SU-DHL-6 (cell line): ENCODE measurements around the gene TRIP4.

Source experiments
- H2AFZ ChIP-seq: fragments of 200-600 bp; sonication (generic); 2 replicates; pipeline ENCODE4 v1.6.1; 2014; ENCODE audit warnings: low read depth, mild to moderate bottlenecking, moderate library complexity, mixed read lengths, antibody characterized with exemption, low read length; ENCODE audit not compliant: severe bottlenecking
- H3F3A ChIP-seq: fragments of 200-600 bp; shearing (Covaris generic); 2 replicates; pipeline ENCODE4 v1.6.0; 2016; ENCODE audit warnings: antibody characterized with exemption, mild to moderate bottlenecking; ENCODE audit not compliant: insufficient read depth
- H3K27ac ChIP-seq: fragments of 200-600 bp; sonication (generic); 2 replicates; pipeline ENCODE4 v1.5.1; 2016; ENCODE audit warnings: low read depth, mild to moderate bottlenecking, low read length, moderate library complexity, mixed read lengths
- H3K27me3 ChIP-seq: fragments of 200-600 bp; sonication (generic), shearing (Covaris generic); 2 replicates; pipeline ENCODE4 v1.6.0; 2014; ENCODE audit warnings: mild to moderate bottlenecking, low read length
- H3K36me3 ChIP-seq: fragments of 200-600 bp; sonication (generic); 2 replicates; pipeline ENCODE4 v1.6.1; 2014; ENCODE audit warnings: mild to moderate bottlenecking, low read length, mixed read lengths
- H3K4me2 ChIP-seq: fragments of 300-600, 200-600 bp; shearing (Covaris generic), sonication (generic); 2 replicates; pipeline ENCODE4 v1.6.0; 2014; ENCODE audit warnings: low read length, low read depth, mild to moderate bottlenecking; ENCODE audit not compliant: poor library complexity, severe bottlenecking
- H3K4me3 ChIP-seq: fragments of 200-600 bp; sonication (generic); 2 replicates; pipeline ENCODE4 v1.5.1; 2014; ENCODE audit warnings: antibody characterized with exemption, low read length, mild to moderate bottlenecking, mixed read lengths; ENCODE audit not compliant: insufficient read depth, poor library complexity, severe bottlenecking
- H3K79me2 ChIP-seq: fragments of 200-600 bp; sonication (generic); 2 replicates; pipeline ENCODE4 v1.6.1; 2014; ENCODE audit warnings: mild to moderate bottlenecking, low read length, moderate library complexity; ENCODE audit not compliant: insufficient read depth
- H3K9ac ChIP-seq: fragments of 200-600 bp; sonication (generic); 2 replicates; pipeline ENCODE4 v1.7.0; 2014; ENCODE audit warnings: mild to moderate bottlenecking, low read length
- H3K9me2 ChIP-seq: fragments of 200-600 bp; sonication (generic); replicated peaks from 2 replicates; pipeline ENCODE4 v1.6.1; 2014; ENCODE audit warnings: low read length; ENCODE audit not compliant: insufficient read depth
- H3K9me3 ChIP-seq: fragments of 200-600 bp; sonication (generic); 2 replicates; pipeline ENCODE4 v1.6.1; 2014; ENCODE audit warnings: low read length, mixed read lengths; ENCODE audit not compliant: insufficient read depth
- H4K20me1 ChIP-seq: fragments of 200-600 bp; sonication (generic); 2 replicates; pipeline ENCODE4 v1.6.1; 2014; ENCODE audit warnings: low read depth, mild to moderate bottlenecking, antibody characterized with exemption, low read length, moderate library complexity, mixed read lengths
- EZH2phosphoT487 ChIP-seq: fragments of 200-600 bp; sonication (generic), shearing (Covaris generic); conservative IDR thresholded peaks from 2 replicates; pipeline ENCODE4 v1.6.1; 2018; ENCODE audit warnings: mild to moderate bottlenecking, antibody characterized with exemption, low read length, moderate library complexity, mixed read lengths
- TF ChIP-seq, protein P1 (sequence below): fragments of 200-600 bp; sonication (generic); IDR thresholded peaks from one replicate; pipeline ENCODE4 v1.5.1; 2017; ENCODE audit warnings: antibody characterized with exemption, mild to moderate bottlenecking, low read length, moderate library complexity; ENCODE audit not compliant: insufficient read depth, poor library complexity, severe bottlenecking

TRIP4 gene

DNA sequence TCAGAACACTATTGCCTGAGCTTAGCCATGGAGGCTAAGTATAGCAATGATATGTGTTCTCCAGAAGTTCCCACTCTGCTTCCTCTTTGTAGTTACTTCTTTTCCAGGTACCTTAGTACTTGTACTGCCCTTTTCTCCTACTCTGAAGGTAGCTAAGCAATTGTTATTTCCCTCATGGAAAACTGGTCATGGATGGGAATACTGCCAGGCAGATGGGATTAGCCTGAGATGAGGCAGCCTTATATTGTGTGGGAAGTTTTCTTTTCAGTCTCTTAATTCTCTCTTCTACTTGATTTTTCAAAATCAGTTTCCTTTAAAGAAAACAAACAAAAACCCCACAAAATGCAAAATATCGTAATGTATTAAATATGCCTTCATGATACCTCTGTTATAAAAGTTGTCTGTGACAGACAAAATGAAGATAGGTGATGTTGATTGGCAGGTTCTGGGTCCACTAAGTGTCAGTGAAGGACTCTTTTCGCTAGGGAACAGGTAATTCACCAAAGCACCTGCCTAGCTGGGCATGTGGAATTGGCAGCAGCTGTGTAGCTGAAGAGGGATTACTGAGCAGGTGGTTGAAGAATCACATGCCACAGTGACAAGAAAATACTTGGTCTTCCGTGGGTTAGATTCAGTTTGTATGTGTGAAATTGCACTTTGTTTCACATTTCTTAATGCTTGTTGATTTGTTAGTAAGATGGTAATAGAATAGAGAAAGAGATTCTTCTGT lies 76.8 kb downstream of the TRIP4 start:
- Histone ChIP-seq H3K4me2 (no peak overlapping the region), H3K79me2 (peaks cover 70% of the 10 kb centered on the region), H2AFZ (no peak overlapping the region), H3F3A (peaks cover 5% of the 10 kb centered on the region; the same call in 1 of the 2 replicates), H3K36me3 (no peaks in the 10 kb centered on the region), H4K20me1 (peaks cover 5% of the 10 kb centered on the region; the same call in 1 of the 2 replicates), H3K9ac (no peak overlapping the region), H3K27me3 (no peaks in the 10 kb centered on the region), H3K27ac (no peak overlapping the region), H3K9me3 (no peaks in the 10 kb centered on the region), H3K9me2 (no peaks in the 10 kb centered on the region), H3K4me3 (no peak overlapping the region)
- TF ChIP-seq, protein P1, sequence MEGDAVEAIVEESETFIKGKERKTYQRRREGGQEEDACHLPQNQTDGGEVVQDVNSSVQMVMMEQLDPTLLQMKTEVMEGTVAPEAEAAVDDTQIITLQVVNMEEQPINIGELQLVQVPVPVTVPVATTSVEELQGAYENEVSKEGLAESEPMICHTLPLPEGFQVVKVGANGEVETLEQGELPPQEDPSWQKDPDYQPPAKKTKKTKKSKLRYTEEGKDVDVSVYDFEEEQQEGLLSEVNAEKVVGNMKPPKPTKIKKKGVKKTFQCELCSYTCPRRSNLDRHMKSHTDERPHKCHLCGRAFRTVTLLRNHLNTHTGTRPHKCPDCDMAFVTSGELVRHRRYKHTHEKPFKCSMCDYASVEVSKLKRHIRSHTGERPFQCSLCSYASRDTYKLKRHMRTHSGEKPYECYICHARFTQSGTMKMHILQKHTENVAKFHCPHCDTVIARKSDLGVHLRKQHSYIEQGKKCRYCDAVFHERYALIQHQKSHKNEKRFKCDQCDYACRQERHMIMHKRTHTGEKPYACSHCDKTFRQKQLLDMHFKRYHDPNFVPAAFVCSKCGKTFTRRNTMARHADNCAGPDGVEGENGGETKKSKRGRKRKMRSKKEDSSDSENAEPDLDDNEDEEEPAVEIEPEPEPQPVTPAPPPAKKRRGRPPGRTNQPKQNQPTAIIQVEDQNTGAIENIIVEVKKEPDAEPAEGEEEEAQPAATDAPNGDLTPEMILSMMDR = no peak

DNA sequence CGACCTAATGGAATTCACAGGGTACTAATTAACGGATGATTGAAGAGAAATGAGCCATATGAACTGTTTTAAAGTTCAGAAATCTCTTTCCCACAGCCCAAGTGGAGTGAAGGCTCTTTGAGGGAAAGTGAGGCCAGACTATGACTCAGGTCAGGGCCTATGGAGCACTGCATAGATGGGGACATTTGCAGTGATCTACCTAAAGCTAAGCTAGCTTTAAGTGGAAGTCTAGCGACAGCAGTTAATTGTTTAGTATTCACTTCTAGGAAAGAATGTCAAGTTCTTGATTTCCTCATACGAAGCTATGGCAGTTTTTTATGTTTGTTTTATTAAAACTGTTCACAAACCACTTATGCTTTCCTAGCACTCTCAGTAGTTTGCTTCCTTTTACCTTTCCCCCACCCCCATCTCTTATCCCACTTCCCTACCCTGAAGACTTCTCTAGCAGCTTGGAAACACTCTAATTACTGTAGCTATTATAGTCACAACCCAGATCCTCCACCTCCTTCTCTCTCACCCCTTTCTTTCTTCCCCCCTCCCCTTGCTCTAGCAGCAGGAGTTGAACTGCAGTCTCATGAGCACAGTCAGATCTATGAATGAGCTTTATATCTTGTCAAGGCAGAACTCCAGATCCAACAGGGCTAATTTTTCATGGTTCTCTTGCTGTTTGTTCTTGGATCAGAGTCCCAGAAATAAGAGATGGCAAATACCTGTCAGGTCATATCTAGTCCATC lies 78.9 kb downstream of the TRIP4 start:
- H3K4me2 ChIP-seq = no peak overlapping the region
- H4K20me1 ChIP-seq = peaks cover 5% of the 10 kb centered on the region; the same call in 1 of the 2 replicates

DNA sequence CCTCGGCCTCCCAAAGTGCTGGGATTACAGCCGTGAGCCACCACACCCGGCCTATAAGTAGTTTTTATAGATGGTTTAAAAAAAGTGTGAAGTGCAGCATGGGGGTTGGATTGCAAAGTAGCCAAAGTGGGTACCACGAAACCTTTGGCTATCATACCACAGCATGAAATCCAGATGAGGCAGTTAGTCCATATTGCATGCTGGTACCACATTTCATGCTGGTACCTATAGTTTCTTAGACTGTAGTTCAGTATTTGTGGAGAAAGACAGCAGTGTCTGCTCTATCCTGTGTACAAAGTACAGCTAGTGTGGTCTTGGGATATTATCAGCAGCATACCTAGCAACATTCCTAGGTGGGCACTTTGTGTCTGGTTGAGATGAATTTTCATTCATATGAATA lies 84.5 kb downstream of the TRIP4 start:
- no peak for TF ChIP-seq EZH2phosphoT487
- TF ChIP-seq, protein P1 = no peak
- peaks cover 54% of the 10 kb centered on the region for H3K79me2 ChIP-seq
- no peaks in the 10 kb centered on the region for H3K9me2 ChIP-seq
- H3K9ac ChIP-seq = no peak overlapping the region
- H3K27ac ChIP-seq = no peak overlapping the region
- no peaks in the 10 kb centered on the region for H4K20me1 ChIP-seq
- H3K9me3 ChIP-seq = no peaks in the 10 kb centered on the region
- no peak overlapping the region for H3K4me2 ChIP-seq
- no peaks in the 10 kb centered on the region for H3K27me3 ChIP-seq
- H2AFZ ChIP-seq = no peak overlapping the region
- H3K36me3 ChIP-seq = no peaks in the 10 kb centered on the region
- no peaks in the 10 kb centered on the region for H3F3A ChIP-seq
- H3K4me3 ChIP-seq = no peak overlapping the region

More for the DNA sequence above, 78.9 kb downstream of the TRIP4 start:
- Histone ChIP-seq H2AFZ (no peak overlapping the region), H3F3A (peaks cover 1% of the 10 kb centered on the region; the same call in 1 of the 2 replicates), H3K79me2 (peaks cover 79% of the 10 kb centered on the region), H3K9me2 (no peaks in the 10 kb centered on the region), H3K9ac (no peak overlapping the region), H3K4me3 (no peak overlapping the region), H3K9me3 (no peaks in the 10 kb centered on the region), H3K27me3 (no peaks in the 10 kb centered on the region), H3K36me3 (no peaks in the 10 kb centered on the region), H3K27ac (no peak overlapping the region)
- TF ChIP-seq, protein P1 = no peak
- no peak for TF ChIP-seq EZH2phosphoT487
